IPS-20b (cell line): ENCODE data around the gene DNAH17.

Experiments used
- H3K27ac ChIP-seq: one replicate; pipeline ENCODE4 v1.5.1; 2013; ENCODE audit warnings: low read length
- H3K27me3 ChIP-seq: 2 replicates; pipeline ENCODE4 v1.6.1; 2013; ENCODE audit warnings: mild to moderate bottlenecking, low read length, inconsistent platforms; ENCODE audit not compliant: insufficient read depth
- H3K36me3 ChIP-seq: 2 replicates; pipeline ENCODE4 v1.6.1; 2013; ENCODE audit warnings: low read depth, mild to moderate bottlenecking, inconsistent platforms, low read length, moderate library complexity; ENCODE audit not compliant: insufficient read depth
- H3K4me1 ChIP-seq: 2 replicates; pipeline ENCODE4 v1.6.1; 2013; ENCODE audit warnings: mild to moderate bottlenecking, control low read depth, inconsistent platforms, low read length, moderate library complexity; ENCODE audit not compliant: insufficient read depth
- H3K4me3 ChIP-seq: 2 replicates; pipeline ENCODE4 v1.5.1; 2013; ENCODE audit warnings: mild to moderate bottlenecking, low read length, inconsistent platforms
- H3K9ac ChIP-seq: 2 replicates; pipeline ENCODE4 v1.6.1; 2013; ENCODE audit warnings: low read depth, mild to moderate bottlenecking, inconsistent platforms, low read length, moderate library complexity
- H3K9me3 ChIP-seq: 2 replicates; pipeline ENCODE4 v1.6.1; 2013; ENCODE audit warnings: mild to moderate bottlenecking, low read depth, low read length, inconsistent platforms; ENCODE audit not compliant: insufficient read depth

Gene DNAH17

GRCh38 chr17:78525511-78526160 is 51.6 kb downstream of the DNAH17 start:
- H3K4me1 ChIP-seq: no peaks in the 10 kb centered on the region
- H3K4me3 ChIP-seq: no peak overlapping the region
- no peaks in the 10 kb centered on the region for H3K27me3 ChIP-seq
- H3K27ac ChIP-seq: no peak overlapping the region
- no peak overlapping the region for H3K9ac ChIP-seq
- no peaks in the 10 kb centered on the region for H3K9me3 ChIP-seq
- H3K36me3 ChIP-seq: no peaks in the 10 kb centered on the region

- no peak overlapping the region for H3K27ac ChIP-seq
These were observed 52.2 kb downstream of the DNAH17 start for GRCh38 chr17:78524870-78525510.

GRCh38 chr17:78523934-78524655 is 53.1 kb downstream of the DNAH17 start:
- H3K36me3 ChIP-seq: no peaks in the 10 kb centered on the region

More at GRCh38 chr17:78524870-78525510, 52.2 kb downstream of the DNAH17 start:
- H3K9me3 ChIP-seq: no peaks in the 10 kb centered on the region
- no peaks in the 10 kb centered on the region for H3K36me3 ChIP-seq
- no peak overlapping the region for H3K4me3 ChIP-seq
- no peaks in the 10 kb centered on the region for H3K27me3 ChIP-seq
- H3K4me1 ChIP-seq: no peaks in the 10 kb centered on the region
- H3K9ac ChIP-seq: no peak overlapping the region

GRCh38 chr17:78522031-78522809 is 55.0 kb downstream of the DNAH17 start:
- Histone ChIP-seq H3K27me3 (no peaks in the 10 kb centered on the region), H3K9ac (no peak overlapping the region), H3K36me3 (no peaks in the 10 kb centered on the region), H3K9me3 (no peaks in the 10 kb centered on the region), H3K4me1 (no peaks in the 10 kb centered on the region), H3K27ac (no peak overlapping the region), H3K4me3 (no peak overlapping the region)

More at GRCh38 chr17:78523934-78524655, 53.1 kb downstream of the DNAH17 start:
- H3K27me3 ChIP-seq: no peaks in the 10 kb centered on the region
- H3K27ac ChIP-seq: no peak overlapping the region
- H3K4me1 ChIP-seq: no peaks in the 10 kb centered on the region
- no peak overlapping the region for H3K9ac ChIP-seq
- no peaks in the 10 kb centered on the region for H3K9me3 ChIP-seq
- no peak overlapping the region for H3K4me3 ChIP-seq

- H3K4me1 ChIP-seq: no peaks in the 10 kb centered on the region
- no peaks in the 10 kb centered on the region for H3K36me3 ChIP-seq
These were observed 59.8 kb downstream of the DNAH17 start for GRCh38 chr17:78517421-78517820.

GRCh38 chr17:78515480-78515879 is 61.7 kb downstream of the DNAH17 start:
- H3K9ac ChIP-seq: no peak overlapping the region
- H3K27me3 ChIP-seq: no peaks in the 10 kb centered on the region
- no peaks in the 10 kb centered on the region for H3K4me1 ChIP-seq
- H3K36me3 ChIP-seq: no peaks in the 10 kb centered on the region
- H3K9me3 ChIP-seq: no peaks in the 10 kb centered on the region
- H3K4me3 ChIP-seq: no peak overlapping the region
- H3K27ac ChIP-seq: no peak overlapping the region

More at GRCh38 chr17:78517421-78517820, 59.8 kb downstream of the DNAH17 start:
- Histone ChIP-seq H3K9ac (no peak overlapping the region), H3K4me3 (no peak overlapping the region), H3K27ac (no peak overlapping the region), H3K9me3 (no peaks in the 10 kb centered on the region), H3K27me3 (no peaks in the 10 kb centered on the region)

GRCh38 chr17:78514521-78514920 is 62.7 kb downstream of the DNAH17 start:
- Histone ChIP-seq H3K4me3 (no peak overlapping the region), H3K36me3 (no peaks in the 10 kb centered on the region), H3K27me3 (no peaks in the 10 kb centered on the region), H3K27ac (no peak overlapping the region), H3K9me3 (no peaks in the 10 kb centered on the region), H3K4me1 (no peaks in the 10 kb centered on the region), H3K9ac (no peak overlapping the region)

GRCh38 chr17:78512976-78513375 is 64.2 kb downstream of the DNAH17 start:
- no peaks in the 10 kb centered on the region; the same call in 1 of the 2 replicates for H3K27me3 ChIP-seq
- H3K36me3 ChIP-seq: no peaks in the 10 kb centered on the region
- no peak overlapping the region for H3K9ac ChIP-seq

GRCh38 chr17:78510141-78511075 is 66.8 kb downstream of the DNAH17 start:
- no peak overlapping the region for H3K9ac ChIP-seq
- no peaks in the 10 kb centered on the region for H3K36me3 ChIP-seq
- H3K4me3 ChIP-seq: no peak overlapping the region
- no peaks in the 10 kb centered on the region for H3K9me3 ChIP-seq
- no peak overlapping the region for H3K27ac ChIP-seq
- no peaks in the 10 kb centered on the region for H3K4me1 ChIP-seq
- H3K27me3 ChIP-seq: no peaks in the 10 kb centered on the region; the same call in 1 of the 2 replicates

More at GRCh38 chr17:78512976-78513375, 64.2 kb downstream of the DNAH17 start:
- H3K4me1 ChIP-seq: no peaks in the 10 kb centered on the region
- no peak overlapping the region for H3K4me3 ChIP-seq
- H3K27ac ChIP-seq: no peak overlapping the region
- H3K9me3 ChIP-seq: no peaks in the 10 kb centered on the region

GRCh38 chr17:78507526-78507925 is 69.7 kb downstream of the DNAH17 start:
- no peaks in the 10 kb centered on the region; the same call in 1 of the 2 replicates for H3K27me3 ChIP-seq
- H3K9me3 ChIP-seq: no peaks in the 10 kb centered on the region
- no peak overlapping the region for H3K27ac ChIP-seq
- H3K4me3 ChIP-seq: no peak overlapping the region
- no peaks in the 10 kb centered on the region for H3K4me1 ChIP-seq
- H3K9ac ChIP-seq: no peak overlapping the region
- H3K36me3 ChIP-seq: no peaks in the 10 kb centered on the region
